ENCODE results near the gene USP9X. TPM values are rescaled to one million over a fixed set of nuclear protein-coding genes. Genes with fewer than 3 reads are reported as not detected.
"Not testable (repeated sequence)": the region's sequence is repeated elsewhere in the genome, so short reads cannot be mapped to it uniquely, and the experiment has no call there.

USP9X gene
- total and polyA plus RNA-seq, 2 of the 8 experiments (the other 6 are each of a cell fraction or from before 2014, with no cell fraction given): 79.2 to 300 TPM

DNA sequence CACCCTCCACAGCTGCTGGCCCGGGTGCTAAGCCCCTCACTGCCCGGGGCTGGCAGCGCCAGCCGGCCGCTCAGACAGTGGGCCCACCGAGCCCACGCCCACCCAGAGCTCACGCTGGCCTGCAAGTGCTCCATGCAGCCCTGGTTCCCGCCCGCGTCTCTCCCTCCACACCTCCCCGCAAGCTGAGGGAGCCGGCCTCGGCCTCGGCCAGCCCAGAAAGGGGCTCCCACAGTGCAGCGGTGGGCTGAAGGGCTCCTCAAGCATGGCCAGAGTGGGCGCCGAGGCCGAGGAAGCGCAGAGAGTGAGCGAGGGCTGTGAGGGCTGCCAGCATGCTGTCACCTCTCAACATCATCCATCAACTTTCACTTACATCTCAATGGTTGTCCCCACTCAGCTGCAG is 200.7 kb downstream of the USP9X start:
- H3K18ac ChIP-seq (ENCODE audit: extremely low read depth, low read length); H4K5ac ChIP-seq (ENCODE audit: insufficient read length, low read depth, low read length); H2BK20ac ChIP-seq (ENCODE audit: low read length); H2BK120ac ChIP-seq (replicated peaks; ENCODE audit: low read depth, low read length); H3K4me2 ChIP-seq (ENCODE audit: insufficient read depth in 1 of 2, low read depth in 2 of 2, low read length in 2 of 2); H3K27ac ChIP-seq (ENCODE audit: low read depth, low read length); H2BK15ac ChIP-seq (ENCODE audit: low read length); H3K79me1 ChIP-seq (ENCODE audit: low read depth, low read length); H2AFZ ChIP-seq (ENCODE audit: low read length); H3K9me3 ChIP-seq (ENCODE audit: insufficient read depth in 2 of 2, low read depth in 1 of 2, low read length in 1 of 2); H4K91ac ChIP-seq (replicated peaks; ENCODE audit: insufficient read length, low read length); H3K4ac ChIP-seq (replicated peaks; ENCODE audit: insufficient read length, low read depth, low read length); H3K36me3 ChIP-seq (ENCODE audit: control insufficient read depth in 2 of 4, insufficient read depth in 4 of 4, low read length in 3 of 4); H3K4me1 ChIP-seq (replicated peaks in 1 of 4; ENCODE audit: control insufficient read depth in 3 of 4, insufficient read depth in 4 of 4, low read length in 3 of 4); DNase-seq (ENCODE audit: low read depth in 1 of 2, low spot score in 2 of 2); POLR2A ChIA-PET (ENCODE audit: partially characterized antibody); FAIRE-seq; H2BK12ac ChIP-seq (ENCODE audit: low read depth, low read length); H3K14ac ChIP-seq (ENCODE audit: insufficient read length); H3K9ac ChIP-seq (replicated peaks in 1 of 4; ENCODE audit: extremely low read depth in 1 of 4, low read depth in 3 of 4, low read length in 3 of 4); H4K20me1 ChIP-seq (replicated peaks in 1 of 2; ENCODE audit: control insufficient read depth in 1 of 2, insufficient read depth in 2 of 2, low read length in 2 of 2); H3K56ac ChIP-seq (replicated peaks; ENCODE audit: insufficient read length, low read depth, low read length); H3K27me3 ChIP-seq (replicated peaks in 1 of 4; ENCODE audit: control insufficient read depth in 3 of 4, extremely low read depth in 1 of 4, insufficient read depth in 3 of 4, low read length in 3 of 4); H4K8ac ChIP-seq (ENCODE audit: extremely low read depth, insufficient read depth, low read length); CTCF ChIA-PET (ENCODE audit: partially characterized antibody); H3K23me2 ChIP-seq (ENCODE audit: low read depth, low read length); H3K4me3 ChIP-seq (ENCODE audit: extremely low read depth in 1 of 4, insufficient read depth in 2 of 4, low read depth in 3 of 4, low read length in 4 of 4); H2BK5ac ChIP-seq (ENCODE audit: low read depth, low read length); H3K79me2 ChIP-seq (ENCODE audit: control insufficient read depth in 1 of 2, insufficient read depth in 2 of 2, low read length in 2 of 2); H3K23ac ChIP-seq (ENCODE audit: insufficient read length); H2AK5ac ChIP-seq (ENCODE audit: low read depth, low read length): not testable (repeated sequence)
- 100% methylated on average over 2 of the region's 21 CpGs; no CpG with 5 or more reads in 1 of the 2 experiments for WGBS, 2 experiments (ENCODE audit: extremely low coverage in 1 of 2, insufficient coverage in 1 of 2, insufficient read length in 1 of 2, insufficient replicate concordance in 2 of 2, low coverage in 1 of 2, low lambda C conversion rate in 2 of 2, missing lambda C conversion rate in 1 of 2)

Other genes with a start within 250 kb of the USP9X start
- 274 and 291 TPM in 2 replicates for gene DDX3X, start 248.7 kb downstream of the USP9X start, total RNA-seq (2021; fragmentation: NEBNext Ultra II Directional; extraction: Animal tissue kit (Norgen Biotek cat#: 25700))
- 29.9 and 39.4 TPM in 2 replicates for gene DDX3X, start 248.7 kb downstream of the USP9X start, polyA plus RNA-seq (2011; rRNA removed)

Measured in H1 (cell line).